ENCODE results near the gene IFITM10. TPM values are rescaled to one million over a fixed set of nuclear protein-coding genes. Genes with fewer than 3 reads are reported as not detected.
A peak's percentile ranks its signal among the peaks of the same experiment; 100 is the strongest.

Gene IFITM10
- total and polyA plus RNA-seq, 2 experiments from 2014 or later: 0.89 to 1.4 TPM

GRCh38 chr11:1749395-1750351, 722 bp downstream of the IFITM10 start:
- H3K36me3 ChIP-seq (replicated peaks; ENCODE audit: insufficient read depth, low read depth): no peaks in the 10 kb centered on the region
- peaks cover 9% of the 10 kb centered on the region for H3K27me3 ChIP-seq
- H2AFZ ChIP-seq: no peak overlapping the region
- DNase-seq (ENCODE audit: low spot score): peak; percentile 62
- H3K4me1 ChIP-seq (ENCODE audit: insufficient read depth): peaks cover 17% of the 10 kb centered on the region
- peak overlapping the region; percentile 95 for H3K4me2 ChIP-seq
- no peak overlapping the region for H3K27ac ChIP-seq
- H4K20me1 ChIP-seq (ENCODE audit: insufficient read depth, poor library complexity, severe bottlenecking): no peaks in the 10 kb centered on the region
- no peak for TF ChIP-seq EZH2phosphoT487 (IDR thresholded peaks at IDR 0.05; ENCODE audit: low read depth, severe bottlenecking, unreplicated experiment)
- no peak for TF ChIP-seq EZH2 (IDR thresholded peaks at IDR 0.05; ENCODE audit: borderline replicate concordance)
- no peak for TF ChIP-seq CTCF (IDR thresholded peaks at IDR 0.05; ENCODE audit: poor library complexity)
- no peak overlapping the region for H3K4me3 ChIP-seq
- 58% methylated on average over 12 of the region's 25 CpGs for WGBS (ENCODE audit: low lambda C conversion rate, missing lambda C conversion rate)
- H3K9me2 ChIP-seq (replicated peaks; ENCODE audit: insufficient read depth): no peaks in the 10 kb centered on the region
- H3K9me3 ChIP-seq (ENCODE audit: low read depth): no peaks in the 10 kb centered on the region
- H3K79me2 ChIP-seq: no peaks in the 10 kb centered on the region

GRCh38 chr11:1748636-1749394, 1.6 kb downstream of the IFITM10 start:
- Histone ChIP-seq H3K79me2 (no peaks in the 10 kb centered on the region), H3K4me2 (peak overlapping the region; percentile 95), H3K4me3 (peak overlapping the region; percentile 45), H2AFZ (no peak overlapping the region), H3K27me3 (peaks cover 9% of the 10 kb centered on the region), H3K4me1 (ENCODE audit: insufficient read depth) (peaks cover 17% of the 10 kb centered on the region), H3K36me3 (replicated peaks; ENCODE audit: insufficient read depth, low read depth) (no peaks in the 10 kb centered on the region), H3K9me2 (replicated peaks; ENCODE audit: insufficient read depth) (no peaks in the 10 kb centered on the region), H4K20me1 (ENCODE audit: insufficient read depth, poor library complexity, severe bottlenecking) (no peaks in the 10 kb centered on the region), H3K9me3 (ENCODE audit: low read depth) (no peaks in the 10 kb centered on the region), H3K27ac (no peak overlapping the region)
- WGBS (ENCODE audit: low lambda C conversion rate, missing lambda C conversion rate): 6% methylated on average over 53 of the region's 84 CpGs
- TF ChIP-seq EZH2 (IDR thresholded peaks at IDR 0.05; ENCODE audit: borderline replicate concordance) (peak; percentile 73), CTCF (IDR thresholded peaks at IDR 0.05; ENCODE audit: poor library complexity) (no peak)
- DNase-seq (ENCODE audit: low spot score): peak; percentile 69

GRCh38 chr11:1747753-1748635, 2.4 kb downstream of the IFITM10 start:
- no peaks in the 10 kb centered on the region for H3K36me3 ChIP-seq (replicated peaks; ENCODE audit: insufficient read depth, low read depth)
- H4K20me1 ChIP-seq (ENCODE audit: insufficient read depth, poor library complexity, severe bottlenecking): no peaks in the 10 kb centered on the region
- 61% methylated on average over 30 of the region's 72 CpGs for WGBS (ENCODE audit: low lambda C conversion rate, missing lambda C conversion rate)
- no peak overlapping the region for H3K27ac ChIP-seq
- TF ChIP-seq EZH2phosphoT487 (IDR thresholded peaks at IDR 0.05; ENCODE audit: low read depth, severe bottlenecking, unreplicated experiment) (no peak), EZH2 (IDR thresholded peaks at IDR 0.05; ENCODE audit: borderline replicate concordance) (no peak), CTCF (IDR thresholded peaks at IDR 0.05; ENCODE audit: poor library complexity) (no peak)
- H3K4me3 ChIP-seq: peak overlapping the region; percentile 45
- no peaks in the 10 kb centered on the region for H3K79me2 ChIP-seq
- peaks cover 9% of the 10 kb centered on the region for H3K27me3 ChIP-seq
- H3K4me2 ChIP-seq: peak overlapping the region; percentile 95
- no peak for DNase-seq (ENCODE audit: low spot score)
- peaks cover 17% of the 10 kb centered on the region for H3K4me1 ChIP-seq (ENCODE audit: insufficient read depth)
- no peak overlapping the region for H2AFZ ChIP-seq
- no peaks in the 10 kb centered on the region for H3K9me3 ChIP-seq (ENCODE audit: low read depth)
- H3K9me2 ChIP-seq (replicated peaks; ENCODE audit: insufficient read depth): no peaks in the 10 kb centered on the region
